ENCODE results near the gene PRDM16.

DNA sequence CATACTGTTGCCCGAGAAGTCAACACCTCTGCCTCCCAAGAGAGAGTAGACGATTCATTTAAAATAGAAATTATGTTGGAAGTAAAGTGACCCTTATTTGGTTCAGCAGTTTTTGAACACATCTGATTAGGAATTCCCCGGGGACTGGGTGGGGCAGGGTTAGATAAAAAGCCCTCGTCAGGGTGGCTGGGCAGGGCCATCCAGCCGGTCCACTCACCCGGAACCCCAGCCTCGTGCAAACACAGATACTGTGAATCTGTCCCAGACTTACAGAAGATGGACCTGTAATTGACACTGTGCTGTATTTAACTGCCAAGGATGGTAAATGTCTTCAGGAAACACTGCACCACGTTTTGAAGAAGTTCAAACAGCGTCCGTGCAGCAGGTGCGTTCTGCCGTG is 63.7 kb downstream of the PRDM16 start:
- TF ChIP-seq POLR2A (IDR thresholded peaks at IDR 0.05; ENCODE audit: control extremely low read depth in 1 of 2, low read depth in 2 of 2, low read length in 2 of 2) = no peak
- TF ChIP-seq, protein P1, sequence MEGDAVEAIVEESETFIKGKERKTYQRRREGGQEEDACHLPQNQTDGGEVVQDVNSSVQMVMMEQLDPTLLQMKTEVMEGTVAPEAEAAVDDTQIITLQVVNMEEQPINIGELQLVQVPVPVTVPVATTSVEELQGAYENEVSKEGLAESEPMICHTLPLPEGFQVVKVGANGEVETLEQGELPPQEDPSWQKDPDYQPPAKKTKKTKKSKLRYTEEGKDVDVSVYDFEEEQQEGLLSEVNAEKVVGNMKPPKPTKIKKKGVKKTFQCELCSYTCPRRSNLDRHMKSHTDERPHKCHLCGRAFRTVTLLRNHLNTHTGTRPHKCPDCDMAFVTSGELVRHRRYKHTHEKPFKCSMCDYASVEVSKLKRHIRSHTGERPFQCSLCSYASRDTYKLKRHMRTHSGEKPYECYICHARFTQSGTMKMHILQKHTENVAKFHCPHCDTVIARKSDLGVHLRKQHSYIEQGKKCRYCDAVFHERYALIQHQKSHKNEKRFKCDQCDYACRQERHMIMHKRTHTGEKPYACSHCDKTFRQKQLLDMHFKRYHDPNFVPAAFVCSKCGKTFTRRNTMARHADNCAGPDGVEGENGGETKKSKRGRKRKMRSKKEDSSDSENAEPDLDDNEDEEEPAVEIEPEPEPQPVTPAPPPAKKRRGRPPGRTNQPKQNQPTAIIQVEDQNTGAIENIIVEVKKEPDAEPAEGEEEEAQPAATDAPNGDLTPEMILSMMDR (IDR thresholded peaks at IDR 0.05; ENCODE audit: control extremely low read depth in 1 of 3, insufficient read depth in 1 of 3, low read depth in 1 of 3, low read length in 3 of 3) = no peak

All from H1 (cell line).